GM12892 (cell line): Measurements from ENCODE around the gene XYLT1.

ENCODE experiments used
- DNase-seq: peaks from one replicate; pipeline ENCODE4 v3.0.0; 2011; ENCODE audit not compliant: insufficient read length
- FAIRE-seq: peaks from 2 replicates; lab custom pipeline; 2011; peaks lifted over from hg19 to GRCh38; lab: Jason Lieb, UNC
- POLR2A ChIP-seq: IDR thresholded peaks from 2 replicates; pipeline ENCODE4 v1.6.1; 2011; ENCODE audit warnings: low read depth, low read length, control low read depth
- POLR2AphosphoS5 ChIP-seq: IDR thresholded peaks from 2 replicates; pipeline ENCODE4 v1.6.1; 2011; ENCODE audit warnings: low read depth, low read length, control low read depth
- TAF1 ChIP-seq: IDR thresholded peaks from 2 replicates; pipeline ENCODE4 v1.6.1; 2011; ENCODE audit warnings: low read depth, mild to moderate bottlenecking, control low read depth, low read length, borderline replicate concordance

Gene XYLT1

GRCh38 chr16:17222871-17223401 lies 247.8 kb downstream of the XYLT1 start:
- no peak for TF ChIP-seq POLR2A
- no peak for TF ChIP-seq TAF1
- no peak for TF ChIP-seq POLR2AphosphoS5
- DNase-seq: no peak
- FAIRE-seq: no peak

GRCh38 chr16:17219991-17220390 lies 250.8 kb downstream of the XYLT1 start:
- no peak for TF ChIP-seq TAF1
- no peak for TF ChIP-seq POLR2A
- TF ChIP-seq POLR2AphosphoS5: no peak
- no peak for DNase-seq
- FAIRE-seq: no peak

- TF ChIP-seq POLR2AphosphoS5 (no peak), POLR2A (no peak), TAF1 (no peak)
- FAIRE-seq (no peak), DNase-seq (no peak)
Measured at GRCh38 chr16:17215936-17216335, 254.8 kb downstream of the XYLT1 start.

GRCh38 chr16:17215306-17215705 lies 255.5 kb downstream of the XYLT1 start:
- DNase-seq (no peak), FAIRE-seq (no peak)

GRCh38 chr16:17213974-17214373 lies 256.8 kb downstream of the XYLT1 start:
- FAIRE-seq (no peak), DNase-seq (no peak)
- TF ChIP-seq TAF1 (no peak), POLR2A (no peak), POLR2AphosphoS5 (no peak)

More at GRCh38 chr16:17215306-17215705, 255.5 kb downstream of the XYLT1 start:
- TF ChIP-seq POLR2AphosphoS5: no peak
- TF ChIP-seq TAF1: no peak
- no peak for TF ChIP-seq POLR2A

GRCh38 chr16:17213025-17213424 lies 257.7 kb downstream of the XYLT1 start:
- DNase-seq (no peak), FAIRE-seq (no peak)
- TF ChIP-seq POLR2A (no peak), POLR2AphosphoS5 (no peak), TAF1 (no peak)

GRCh38 chr16:17212606-17213005 lies 258.2 kb downstream of the XYLT1 start:
- DNase-seq (no peak), FAIRE-seq (no peak)
- TF ChIP-seq POLR2A (no peak), POLR2AphosphoS5 (no peak), TAF1 (no peak)

- FAIRE-seq (no peak), DNase-seq (no peak)
- TF ChIP-seq POLR2A (no peak), TAF1 (no peak), POLR2AphosphoS5 (no peak)
Measured at GRCh38 chr16:17211797-17212196, 259.0 kb downstream of the XYLT1 start.

GRCh38 chr16:17206712-17207111 lies 264.0 kb downstream of the XYLT1 start:
- DNase-seq (no peak), FAIRE-seq (no peak)
- TF ChIP-seq TAF1 (no peak), POLR2AphosphoS5 (no peak), POLR2A (no peak)

- TF ChIP-seq POLR2AphosphoS5 (no peak), TAF1 (no peak), POLR2A (no peak)
- FAIRE-seq: no peak
- DNase-seq: no peak
Measured at GRCh38 chr16:17205279-17206211, 265.2 kb downstream of the XYLT1 start.

GRCh38 chr16:17204644-17205043 lies 266.1 kb downstream of the XYLT1 start:
- FAIRE-seq (no peak), DNase-seq (no peak)
- TF ChIP-seq TAF1 (no peak), POLR2A (no peak), POLR2AphosphoS5 (no peak)
